Tracheal epithelial cell (primary cell): ENCODE data around the gene JMJD8. TPM values are rescaled to one million over a fixed set of nuclear protein-coding genes. Genes with fewer than 3 reads are reported as not detected.

ENCODE experiments used
- total RNA-seq: library from RNA; depleted of rRNA; stranded (reverse); fragments of >200 nt; gene quantifications from 2 replicates; pipeline ENCODE4 v1.2.1, GENCODE V29; 2014

JMJD8 gene
- total RNA-seq, 1 donor from 2014 or later: 27.5 TPM

Other genes starting within 250 kb of the JMJD8 start
- 48.8 and 50.6 TPM in 2 replicates for gene CAPN15, start 156.6 kb downstream of the JMJD8 start, total RNA-seq
- not detected in 2 replicates for gene PRR35, start 123.9 kb downstream of the JMJD8 start, total RNA-seq
- gene NHLRC4, start 117.3 kb downstream of the JMJD8 start, total RNA-seq: under 0.01 TPM in 1 of 2 replicates, not detected in the other
- 24.6 and 27.7 TPM in 2 replicates for gene PIGQ, start 114.4 kb downstream of the JMJD8 start, total RNA-seq
- gene RAB40C, start 94.3 kb downstream of the JMJD8 start, total RNA-seq: 15.7 and 19.2 TPM in 2 replicates
- gene WFIKKN1, start 53.3 kb downstream of the JMJD8 start, total RNA-seq: 0.21 and 0.24 TPM in 2 replicates
- 86.1 and 148 TPM in 2 replicates for gene METTL26, start 48.0 kb downstream of the JMJD8 start, total RNA-seq
- gene MCRIP2, start 42.5 kb downstream of the JMJD8 start, total RNA-seq: 55.4 and 57.3 TPM in 2 replicates
- 8.7 and 10.7 TPM in 2 replicates for gene WDR90, start 35.0 kb downstream of the JMJD8 start, total RNA-seq
- gene RHOT2, start 16.2 kb downstream of the JMJD8 start, total RNA-seq: 46.5 and 56.1 TPM in 2 replicates
- 7.0 and 19.2 TPM in 2 replicates for gene RHBDL1, start 8.7 kb downstream of the JMJD8 start, total RNA-seq
- 145 and 166 TPM in 2 replicates for gene STUB1, start 3.9 kb downstream of the JMJD8 start, total RNA-seq
- 3.1 and 3.8 TPM in 2 replicates for gene WDR24, start 6.1 kb upstream of the JMJD8 start, total RNA-seq
- 0.21 and 0.72 TPM in 2 replicates for gene FBXL16, start 21.5 kb upstream of the JMJD8 start, total RNA-seq
- 191 and 218 TPM in 2 replicates for gene METRN, start 30.8 kb upstream of the JMJD8 start, total RNA-seq
- 34.0 and 42.0 TPM in 2 replicates for gene ANTKMT, start 36.8 kb upstream of the JMJD8 start, total RNA-seq
- 0.85 and 2.2 TPM in 2 replicates for gene CCDC78, start 42.1 kb upstream of the JMJD8 start, total RNA-seq
- 28.6 and 44.1 TPM in 2 replicates for gene HAGHL, start 42.8 kb upstream of the JMJD8 start, total RNA-seq
- 37.1 and 46.3 TPM in 2 replicates for gene CIAO3, start 56.7 kb upstream of the JMJD8 start, total RNA-seq
- 9.0 and 15.4 TPM in 2 replicates for gene MSLN, start 76.4 kb upstream of the JMJD8 start, total RNA-seq
- 31.3 and 38.1 TPM in 2 replicates for gene RPUSD1, start 104.0 kb upstream of the JMJD8 start, total RNA-seq
- gene CHTF18, start 104.3 kb upstream of the JMJD8 start, total RNA-seq: 2.8 and 8.4 TPM in 2 replicates
- not detected in 2 replicates for gene GNG13, start 116.4 kb upstream of the JMJD8 start, total RNA-seq